Caco-2 (cell line): ENCODE results near the gene PHKG2. TPM values are rescaled to one million over a fixed set of nuclear protein-coding genes. Genes with fewer than 3 reads are reported as not detected.

Experiments used
- BruUV-seq: library from RNA; stranded (reverse); fragments of 400-500 nt; replicated peaks from 2 replicates; lab custom pipeline; 2021; lab: Mats Ljungman, UMichigan
- CTCF ChIA-PET: fragments of 300-600 bp; sonication (Branson Sonifier 250); formaldehyde crosslinking; loops from one replicate; lab custom pipeline; 2022; ENCODE audit warnings: antibody characterized with exemption; lab: Charles Lee
- POLR2A ChIA-PET: fragments of 300-600 bp; sonication (Branson Sonifier 250); formaldehyde crosslinking; loops from one replicate; lab custom pipeline; 2022; ENCODE audit warnings: antibody characterized with exemption; lab: Charles Lee
- DNase-seq, 2 experiments: peaks; one replicate each; pipeline versions ENCODE4 v3.0.0 to v3.0.0-alpha.2; 2020 to 2022
- H3K27me3 ChIP-seq: replicated peaks from 2 replicates; pipeline ENCODE4 v1.6.0; 2011; ENCODE audit warnings: low read length; ENCODE audit not compliant: control insufficient read depth, insufficient read depth
- H3K36me3 ChIP-seq: 2 replicates; pipeline ENCODE4 v1.5.1; 2011; ENCODE audit warnings: low read length; ENCODE audit not compliant: control insufficient read depth, insufficient read depth
- H3K4me1 ChIP-seq: fragments of 250-450 bp; sonication (Bioruptor Pico); 2 replicates; pipeline ENCODE4 v1.5.1; 2020; ENCODE audit warnings: mild to moderate bottlenecking
- H3K4me3 ChIP-seq: 2 replicates; pipeline ENCODE4 v1.5.1; 2011; ENCODE audit warnings: low read depth, mild to moderate bottlenecking, control low read depth, low read length
- H3K9me3 ChIP-seq: fragments of 250-450 bp; sonication (Bioruptor Pico); 2 replicates; pipeline ENCODE4 v1.5.1; 2020; ENCODE audit warnings: mild to moderate bottlenecking, moderate library complexity
- H3K27ac Mint-ChIP-seq: one replicate; pipeline ENCODE4 v1.8.0; 2022; ENCODE audit warnings: mixed read lengths; ENCODE audit not compliant: unreplicated experiment
- H3K27me3 Mint-ChIP-seq: one replicate; pipeline ENCODE4 v1.8.0; 2022; ENCODE audit warnings: mixed read lengths; ENCODE audit not compliant: insufficient read depth, unreplicated experiment
- H3K36me3 Mint-ChIP-seq: one replicate; pipeline ENCODE4 v1.8.0; 2022; ENCODE audit warnings: mild to moderate bottlenecking, mixed read lengths; ENCODE audit not compliant: insufficient read depth, unreplicated experiment
- H3K4me1 Mint-ChIP-seq: one replicate; pipeline ENCODE4 v1.8.0; 2022; ENCODE audit warnings: low read depth, mixed read lengths; ENCODE audit not compliant: unreplicated experiment
- H3K4me3 Mint-ChIP-seq: one replicate; pipeline ENCODE4 v1.8.0; 2022; ENCODE audit warnings: mild to moderate bottlenecking, moderate library complexity, mixed read lengths; ENCODE audit not compliant: unreplicated experiment
- H3K9me3 Mint-ChIP-seq: one replicate; pipeline ENCODE4 v1.8.0; 2022; ENCODE audit warnings: mixed read lengths; ENCODE audit not compliant: unreplicated experiment
- intact Hi-C: fragments of 100-400 bp; cut with micrococcal nuclease; formaldehyde crosslinking; loops from one replicate; pipeline ENCODE4 v1.10.0; 2022; ENCODE audit not compliant: unreplicated experiment
- total RNA-seq: library from RNA; stranded (reverse); gene quantifications from 2 replicates; pipeline ENCODE4 v1.2.3, GENCODE V29; 2022
- TF ChIP-seq, protein P1 (sequence below), 2 experiments: fragments of 200-600 bp in 1 of 2; IDR thresholded peaks; 1 replicate in 1 of 2; 2 replicates in 1 of 2; pipeline versions ENCODE4 v1.5.1 to v1.8.0; 2011 to 2022; ENCODE audit warnings: antibody characterized with exemption in 1 of 2, control low read depth in 1 of 2, inconsistent platforms in 1 of 2, low read depth in 1 of 2, low read length in 1 of 2, mild to moderate bottlenecking in 1 of 2, moderate library complexity in 1 of 2; ENCODE audit not compliant: insufficient read depth in 1 of 2, severe bottlenecking in 1 of 2, unreplicated experiment in 1 of 2

PHKG2 gene
- total RNA-seq, 1 experiment from 2014 or later, result 48.6 TPM

DNA sequence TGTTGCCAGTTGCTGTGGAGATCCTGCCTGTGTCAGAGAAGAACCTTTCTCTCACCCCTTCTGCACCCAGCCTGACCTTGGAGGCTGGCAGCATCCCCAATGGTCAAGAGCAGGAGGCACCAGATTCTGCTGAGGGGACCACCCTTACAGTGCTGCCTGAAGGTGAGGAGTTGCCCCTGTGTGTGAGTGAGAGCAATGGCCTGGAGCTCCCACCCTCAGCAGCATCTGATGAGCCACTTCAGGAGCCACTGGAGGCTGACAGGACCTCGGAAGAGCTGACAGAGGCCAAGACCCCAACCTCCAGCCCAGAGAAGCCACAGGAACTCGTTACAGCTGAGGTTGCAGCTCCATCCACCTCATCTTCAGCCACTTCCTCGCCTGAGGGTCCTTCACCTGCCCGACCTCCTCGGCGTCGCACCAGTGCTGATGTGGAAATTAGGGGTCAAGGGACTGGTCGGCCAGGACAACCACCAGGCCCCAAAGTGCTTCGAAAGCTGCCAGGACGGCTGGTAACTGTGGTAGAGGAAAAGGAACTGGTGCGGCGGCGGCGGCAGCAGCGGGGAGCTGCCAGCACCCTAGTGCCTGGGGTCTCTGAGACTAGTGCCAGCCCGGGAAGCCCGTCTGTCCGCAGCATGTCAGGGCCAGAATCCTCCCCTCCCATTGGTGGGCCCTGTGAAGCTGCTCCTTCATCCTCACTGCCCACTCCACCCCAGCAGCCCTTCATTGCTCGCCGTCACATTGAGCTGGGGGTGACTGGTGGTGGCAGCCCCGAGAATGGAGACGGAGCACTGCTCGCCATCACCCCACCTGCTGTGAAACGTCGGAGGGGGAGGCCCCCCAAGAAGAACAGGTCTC is 10.2 kb upstream of the PHKG2 start:
- TF ChIP-seq, protein P1, sequence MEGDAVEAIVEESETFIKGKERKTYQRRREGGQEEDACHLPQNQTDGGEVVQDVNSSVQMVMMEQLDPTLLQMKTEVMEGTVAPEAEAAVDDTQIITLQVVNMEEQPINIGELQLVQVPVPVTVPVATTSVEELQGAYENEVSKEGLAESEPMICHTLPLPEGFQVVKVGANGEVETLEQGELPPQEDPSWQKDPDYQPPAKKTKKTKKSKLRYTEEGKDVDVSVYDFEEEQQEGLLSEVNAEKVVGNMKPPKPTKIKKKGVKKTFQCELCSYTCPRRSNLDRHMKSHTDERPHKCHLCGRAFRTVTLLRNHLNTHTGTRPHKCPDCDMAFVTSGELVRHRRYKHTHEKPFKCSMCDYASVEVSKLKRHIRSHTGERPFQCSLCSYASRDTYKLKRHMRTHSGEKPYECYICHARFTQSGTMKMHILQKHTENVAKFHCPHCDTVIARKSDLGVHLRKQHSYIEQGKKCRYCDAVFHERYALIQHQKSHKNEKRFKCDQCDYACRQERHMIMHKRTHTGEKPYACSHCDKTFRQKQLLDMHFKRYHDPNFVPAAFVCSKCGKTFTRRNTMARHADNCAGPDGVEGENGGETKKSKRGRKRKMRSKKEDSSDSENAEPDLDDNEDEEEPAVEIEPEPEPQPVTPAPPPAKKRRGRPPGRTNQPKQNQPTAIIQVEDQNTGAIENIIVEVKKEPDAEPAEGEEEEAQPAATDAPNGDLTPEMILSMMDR (IDR thresholded peaks at IDR 0.05; ENCODE audit: insufficient read depth in 1 of 2, low read depth in 1 of 2, low read length in 1 of 2, severe bottlenecking in 1 of 2, unreplicated experiment in 1 of 2), result no peak
- no peaks in the 10 kb centered on the region for H3K27me3 Mint-ChIP-seq
- intact Hi-C loops, result no loop called here
- CTCF ChIA-PET, result no interaction called here
- BruUV-seq, result no TSS peak
- H3K9me3 Mint-ChIP-seq, result no peaks in the 10 kb centered on the region
- Histone ChIP-seq H3K4me1 (peaks cover 27% of the 10 kb centered on the region), H3K36me3 (peaks cover 8% of the 10 kb centered on the region), H3K9me3 (no peaks in the 10 kb centered on the region), H3K4me3 (no peak overlapping the region), H3K27me3 (no peaks in the 10 kb centered on the region)
- POLR2A ChIA-PET, result no interaction called here
- no peak overlapping the region for H3K27ac Mint-ChIP-seq
- DNase-seq, result no peak
- H3K36me3 Mint-ChIP-seq, result peaks cover 78% of the 10 kb centered on the region
- peaks cover 30% of the 10 kb centered on the region for H3K4me1 Mint-ChIP-seq
- no peak overlapping the region for H3K4me3 Mint-ChIP-seq

DNA sequence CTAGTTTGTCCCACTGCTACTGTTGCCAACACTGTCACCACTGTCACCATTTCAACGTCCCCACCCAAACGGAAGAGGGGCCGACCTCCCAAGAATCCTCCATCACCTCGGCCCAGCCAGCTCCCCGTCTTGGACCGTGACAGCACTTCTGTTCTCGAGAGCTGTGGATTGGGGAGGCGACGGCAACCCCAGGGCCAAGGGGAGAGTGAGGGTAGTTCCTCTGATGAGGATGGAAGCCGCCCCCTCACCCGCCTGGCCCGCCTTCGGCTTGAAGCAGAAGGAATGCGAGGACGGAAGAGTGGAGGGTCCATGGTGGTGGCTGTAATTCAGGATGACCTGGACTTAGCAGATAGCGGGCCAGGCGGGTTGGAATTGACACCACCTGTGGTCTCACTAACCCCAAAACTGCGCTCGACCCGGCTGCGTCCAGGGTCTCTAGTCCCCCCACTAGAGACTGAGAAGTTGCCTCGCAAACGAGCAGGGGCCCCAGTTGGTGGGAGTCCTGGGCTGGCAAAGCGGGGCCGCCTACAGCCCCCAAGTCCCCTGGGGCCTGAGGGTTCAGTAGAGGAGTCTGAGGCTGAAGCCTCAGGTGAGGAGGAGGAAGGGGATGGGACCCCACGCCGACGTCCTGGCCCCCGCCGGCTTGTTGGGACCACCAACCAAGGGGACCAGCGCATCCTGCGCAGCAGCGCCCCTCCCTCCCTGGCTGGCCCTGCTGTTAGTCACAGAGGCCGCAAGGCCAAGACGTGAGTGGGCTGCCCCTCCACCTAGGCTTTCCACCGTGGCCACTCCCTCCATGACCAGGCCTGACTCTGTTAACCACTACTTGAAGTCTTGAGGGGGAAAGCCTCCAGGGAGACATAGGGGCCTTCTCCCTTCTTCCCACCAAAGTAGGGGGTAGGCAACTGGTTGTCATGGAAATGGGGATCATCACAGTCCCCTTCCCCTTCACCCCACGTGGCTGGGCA is 9.0 kb upstream of the PHKG2 start:
- H3K4me3 ChIP-seq, result no peak overlapping the region
- Mint-ChIP-seq H3K27me3 (no peaks in the 10 kb centered on the region), H3K9me3 (no peaks in the 10 kb centered on the region), H3K36me3 (peaks cover 73% of the 10 kb centered on the region), H3K4me1 (peaks cover 30% of the 10 kb centered on the region), H3K27ac (no peak overlapping the region), H3K4me3 (no peak overlapping the region)
- no peaks in the 10 kb centered on the region for H3K9me3 ChIP-seq
- no peaks in the 10 kb centered on the region for H3K27me3 ChIP-seq
- ChIA-PET POLR2A (interaction anchor here (0.8 kb wide), 1 partner anchor 9 kb away, joined by 3 read pairs; the partner anchor contains the start of gene PHKG2), CTCF (interaction anchor here (1.2 kb wide), 1 partner anchor 163 kb away, joined by 3 read pairs; no protein-coding TSS in a partner anchor)
- H3K4me1 ChIP-seq, result peaks cover 27% of the 10 kb centered on the region
- no TSS peak for BruUV-seq
- H3K36me3 ChIP-seq, result peaks cover 8% of the 10 kb centered on the region
- TF ChIP-seq, protein P1 (IDR thresholded peaks at IDR 0.05; ENCODE audit: insufficient read depth in 1 of 2, low read depth in 1 of 2, low read length in 1 of 2, severe bottlenecking in 1 of 2, unreplicated experiment in 1 of 2), result no peak
- DNase-seq, result no peak
- intact Hi-C loops, result no loop called here
